ENCODE results near the gene APLP2. TPM values are rescaled to one million over a fixed set of nuclear protein-coding genes. Genes with fewer than 3 reads are reported as not detected.

APLP2 gene
- total RNA-seq, 6 experiments from 2014 or later, result 333 to 490 (median 458) TPM

- TF ChIP-seq CTCF (IDR thresholded peaks at IDR 0.05), result no peak
- peaks cover 21% of the 10 kb centered on the region for H3K36me3 Mint-ChIP-seq (ENCODE audit: low read depth)
Observed at GRCh38 chr11:130148796-130149326, 79.2 kb downstream of the APLP2 start.

GRCh38 chr11:130150790-130151189 is 81.1 kb downstream of the APLP2 start:
- Mint-ChIP-seq H3K9me3 (no peaks in the 10 kb centered on the region), H3K4me3 (no peak overlapping the region), H3K27ac (no peak overlapping the region), H3K4me1 (ENCODE audit: low read depth) (peaks cover 8% of the 10 kb centered on the region), H3K27me3 (ENCODE audit: insufficient read depth) (peaks cover 3% of the 10 kb centered on the region), H3K36me3 (ENCODE audit: low read depth) (peaks cover 11% of the 10 kb centered on the region)
- no peak for TF ChIP-seq CTCF (IDR thresholded peaks at IDR 0.05)
- no peak for DNase-seq

More at GRCh38 chr11:130148796-130149326, 79.2 kb downstream of the APLP2 start:
- Mint-ChIP-seq H3K27me3 (ENCODE audit: insufficient read depth) (peaks cover 3% of the 10 kb centered on the region; the same call in 1 of the 2 replicates), H3K27ac (no peak overlapping the region), H3K9me3 (no peaks in the 10 kb centered on the region), H3K4me3 (no peak overlapping the region), H3K4me1 (ENCODE audit: low read depth) (peaks cover 8% of the 10 kb centered on the region)
- DNase-seq, result no peak

GRCh38 chr11:130151196-130151595 is 81.5 kb downstream of the APLP2 start:
- DNase-seq, result no peak
- no peaks in the 10 kb centered on the region for H3K9me3 Mint-ChIP-seq
- no peak overlapping the region for H3K4me3 Mint-ChIP-seq
- H3K27me3 Mint-ChIP-seq (ENCODE audit: insufficient read depth), result peaks cover 3% of the 10 kb centered on the region
- TF ChIP-seq CTCF (IDR thresholded peaks at IDR 0.05), result no peak
- H3K4me1 Mint-ChIP-seq (ENCODE audit: low read depth), result peaks cover 4% of the 10 kb centered on the region
- peaks cover 11% of the 10 kb centered on the region for H3K36me3 Mint-ChIP-seq (ENCODE audit: low read depth)
- no peak overlapping the region for H3K27ac Mint-ChIP-seq

GRCh38 chr11:130156108-130157022 is 86.7 kb downstream of the APLP2 start:
- no peak overlapping the region for H3K4me3 Mint-ChIP-seq
- no peaks in the 10 kb centered on the region; the same call in 1 of the 2 replicates for H3K36me3 Mint-ChIP-seq (ENCODE audit: low read depth)
- no peaks in the 10 kb centered on the region for H3K9me3 Mint-ChIP-seq
- peaks cover 12% of the 10 kb centered on the region for H3K4me1 Mint-ChIP-seq (ENCODE audit: low read depth)
- H3K27me3 Mint-ChIP-seq (ENCODE audit: insufficient read depth), result peaks cover 35% of the 10 kb centered on the region
- TF ChIP-seq CTCF (IDR thresholded peaks at IDR 0.05), result no peak
- no peak overlapping the region for H3K27ac Mint-ChIP-seq
- no peak for DNase-seq

GRCh38 chr11:130157101-130157500 is 87.4 kb downstream of the APLP2 start:
- peaks cover 12% of the 10 kb centered on the region for H3K4me1 Mint-ChIP-seq (ENCODE audit: low read depth)
- peaks cover 41% of the 10 kb centered on the region for H3K27me3 Mint-ChIP-seq (ENCODE audit: insufficient read depth)
- no peak overlapping the region for H3K4me3 Mint-ChIP-seq
- H3K9me3 Mint-ChIP-seq, result no peaks in the 10 kb centered on the region
- TF ChIP-seq CTCF (IDR thresholded peaks at IDR 0.05), result no peak
- no peak for DNase-seq
- H3K27ac Mint-ChIP-seq, result no peak overlapping the region
- no peaks in the 10 kb centered on the region; the same call in 1 of the 2 replicates for H3K36me3 Mint-ChIP-seq (ENCODE audit: low read depth)

All from HFFc6 (cell line).